HepG2 (cell line): ENCODE measurements around the gene CLASRP. TPM values are rescaled to one million over a fixed set of nuclear protein-coding genes. Genes with fewer than 3 reads are reported as not detected.

ENCODE experiments used
- ATAC-seq: fragments of 200-7000 bp; cut with Tn5 transposase; 3 replicates; pipeline ENCODE4 v1.9.1; 2020; ENCODE audit warnings: mild to moderate bottlenecking, moderate library complexity
- BruUV-seq: library from RNA; stranded (reverse); fragments of 400-500 nt; replicated peaks from 2 replicates; lab custom pipeline; 2021; lab: Mats Ljungman, UMichigan
- CTCF ChIA-PET: fragments of 300-600 bp; formaldehyde crosslinking; extraction: SDS; loops from one replicate; lab custom pipeline; 2021; ENCODE audit warnings: low total read pairs, inconsistent platforms, low intra/inter-chr PET ratio; lab: Yijun Ruan, JAX
- POLR2A ChIA-PET: fragments of 350-600 bp; sonication (Branson Sonifier 250); formaldehyde crosslinking; loops from one replicate; lab custom pipeline; 2020; ENCODE audit warnings: antibody characterized with exemption, inconsistent platforms; lab: Yijun Ruan, JAX
- DNase-seq: peaks from one replicate; pipeline ENCODE4 v3.0.0-alpha.2; 2015; ENCODE audit warnings: low spot score
- FAIRE-seq: peaks from 3 replicates; lab custom pipeline; 2011; peaks lifted over from hg19 to GRCh38; lab: Jason Lieb, UNC
- H2AFZ ChIP-seq: one replicate; pipeline ENCODE4 v1.6.1; 2011; ENCODE audit warnings: low read length, inconsistent platforms
- H3K27ac ChIP-seq: fragments of 300-600 bp; 3 replicates; pipeline ENCODE4 v1.8.0; 2011; ENCODE audit warnings: mixed run types, mild to moderate bottlenecking, mixed read lengths, low read length, inconsistent platforms; ENCODE audit not compliant: insufficient read depth; ENCODE audit errors: extremely low read length
- H3K27me3 ChIP-seq, 2 experiments: fragments of 200-600 bp in 1 of 2; 2 replicates in 1 of 2; 3 replicates in 1 of 2; pipeline versions ENCODE4 v1.6.0 to v1.8.0; 2011; ENCODE audit warnings: low read length in 2 of 2, mild to moderate bottlenecking in 2 of 2, moderate library complexity in 2 of 2, inconsistent platforms in 1 of 2; ENCODE audit not compliant: insufficient read depth in 2 of 2, control insufficient read depth in 1 of 2
- H3K36me3 ChIP-seq, 2 experiments: fragments of 200-600 bp in 1 of 2; replicated peaks in 1 of 2; 2 replicates in 1 of 2; 3 replicates in 1 of 2; pipeline versions ENCODE4 v1.5.1 to v1.8.0; 2011; ENCODE audit warnings: low read length in 2 of 2, inconsistent platforms in 1 of 2; ENCODE audit not compliant: insufficient read depth in 2 of 2, control insufficient read depth in 1 of 2
- H3K4me1 ChIP-seq: 2 replicates; pipeline ENCODE4 v1.5.1; 2012; ENCODE audit warnings: low read length, inconsistent platforms; ENCODE audit not compliant: insufficient read depth
- H3K4me2 ChIP-seq: 2 replicates; pipeline ENCODE4 v1.6.0; 2011; ENCODE audit warnings: low read depth, low read length, inconsistent platforms
- H3K4me3 ChIP-seq, 3 experiments: fragments of 200-600 bp in 1 of 3; sonication (generic), shearing (Covaris generic) in 1 of 3; replicated peaks in 1 of 3; 2 replicates each; pipeline ENCODE4 v1.5.1; 2011 to 2016; ENCODE audit warnings: low read length in 3 of 3, inconsistent platforms in 2 of 3, low read depth in 2 of 3, mild to moderate bottlenecking in 2 of 3, control low read depth in 1 of 3, mixed read lengths in 1 of 3; ENCODE audit not compliant: insufficient read depth in 1 of 3
- H3K79me2 ChIP-seq: one replicate; pipeline ENCODE4 v1.6.1; 2011; ENCODE audit warnings: low read length, inconsistent platforms; ENCODE audit not compliant: insufficient read depth
- H3K9ac ChIP-seq: 2 replicates; pipeline ENCODE4 v1.6.0; 2011; ENCODE audit warnings: mild to moderate bottlenecking, low read depth, low read length, inconsistent platforms; ENCODE audit not compliant: insufficient read depth
- H3K9me3 ChIP-seq: 2 replicates; pipeline ENCODE4 v1.5.1; 2012; ENCODE audit warnings: mild to moderate bottlenecking, low read length
- H4K20me1 ChIP-seq: 2 replicates; pipeline ENCODE4 v1.6.0; 2011; ENCODE audit warnings: inconsistent platforms, mild to moderate bottlenecking, low read length, moderate library complexity; ENCODE audit not compliant: insufficient read depth
- ADNP ChIP-seq: sonication (generic); formaldehyde crosslinking; IDR thresholded peaks from 2 replicates; pipeline ENCODE4 v1.4.0; 2020; ENCODE audit warnings: missing genetic modification reagents
- HDAC1 ChIP-seq: sonication (generic); formaldehyde crosslinking; IDR thresholded peaks from 2 replicates; pipeline ENCODE4 v1.5.1; 2020; ENCODE audit warnings: mild to moderate bottlenecking, missing genetic modification reagents
- JARID2 ChIP-seq: sonication (generic); formaldehyde crosslinking; IDR thresholded peaks from 2 replicates; pipeline ENCODE4 v1.8.1; 2023; ENCODE audit warnings: missing genetic modification reagents, inconsistent platforms; ENCODE audit not compliant: insufficient replicate concordance
- PHB2 ChIP-seq: fragments of 450-650 bp; IDR thresholded peaks from 2 replicates; pipeline ENCODE4 v1.6.1; 2018; ENCODE audit not compliant: partially characterized antibody
- RAD51 ChIP-seq: fragments of 450-650 bp; IDR thresholded peaks from 2 replicates; pipeline ENCODE4 v1.6.1; 2016; ENCODE audit warnings: borderline replicate concordance
- SRSF4 ChIP-seq: fragments of 200-400 bp; formaldehyde crosslinking; IDR thresholded peaks from one replicate; pipeline ENCODE4 v1.6.1; 2018; ENCODE audit warnings: mild to moderate bottlenecking, low read depth, low read length, moderate library complexity; ENCODE audit not compliant: poor library complexity, severe bottlenecking
- TAF1 ChIP-seq: sonication (generic); formaldehyde crosslinking; IDR thresholded peaks from 2 replicates; pipeline ENCODE4 v1.4.0; 2020; ENCODE audit warnings: missing genetic modification reagents
- ZNF180 ChIP-seq: sonication (generic); formaldehyde crosslinking; IDR thresholded peaks from 2 replicates; pipeline ENCODE4 v1.4.0; 2020; ENCODE audit warnings: low read depth, missing genetic modification reagents, borderline replicate concordance
- ZNF530 ChIP-seq: sonication (generic); formaldehyde crosslinking; IDR thresholded peaks from 2 replicates; pipeline ENCODE4 v1.5.0; 2020; ENCODE audit warnings: low read depth, mild to moderate bottlenecking, missing genetic modification reagents
- ZNF547 ChIP-seq: sonication (generic); formaldehyde crosslinking; IDR thresholded peaks from 2 replicates; pipeline ENCODE4 v1.5.1; 2020; ENCODE audit warnings: mild to moderate bottlenecking, missing genetic modification reagents
- ZNF569 ChIP-seq: sonication (generic); formaldehyde crosslinking; IDR thresholded peaks from 2 replicates; pipeline ENCODE4 v1.5.0; 2020; ENCODE audit warnings: mild to moderate bottlenecking, missing genetic modification reagents, moderate library complexity, borderline replicate concordance
- WGBS: methylation state at CpG from one replicate; pipeline ENCODE4 v1.1.6; 2017; ENCODE audit warnings: low lambda C conversion rate; 5-methylcytosine and 5-hydroxymethylcytosine counted together
- in situ Hi-C: cut with HindIII; loops from 2 replicates; pipeline ENCODE4 v1.10.0; 2017; ENCODE audit warnings: low pct_unique_long_range_greater_than_20kb; ENCODE audit not compliant: extremely low pct_ligation_motif_present
- intact Hi-C: fragments of 100-400 bp; cut with micrococcal nuclease; formaldehyde crosslinking; loops from one replicate; pipeline ENCODE4 v1.10.0; 2022; ENCODE audit not compliant: unreplicated experiment
- polyA plus RNA-seq, 8 experiments: library from polyadenylated mRNA; depleted of rRNA in 3 of 8; stranded (reverse) in 7 of 8; unstranded in 1 of 8; fragments of >200 nt; fragmentation: Illumina TruSeq in 4 of 8; extraction: Trizol in 4 of 8; gene quantifications; 2 replicates each; pipeline versions ENCODE4 v1.2.1 to v1.2.3, GENCODE V29; 2011 to 2016; ENCODE audit warnings: low read depth in 4 of 8, missing spikeins in 1 of 8, mixed read lengths in 1 of 8; ENCODE audit not compliant: insufficient read depth in 1 of 8
- total RNA-seq, 5 experiments: library from RNA; depleted of rRNA; stranded (reverse); fragments of >200 nt; fragmentation: Illumina TruSeq; extraction: Trizol; gene quantifications; 2 replicates each; pipeline ENCODE4 v1.2.3, GENCODE V29; 2016; ENCODE audit warnings: low read depth in 1 of 5
- TF ChIP-seq, protein P1 (sequence below): sonication (generic); formaldehyde crosslinking; IDR thresholded peaks from 2 replicates; pipeline ENCODE4 v1.5.0; 2020; ENCODE audit warnings: mild to moderate bottlenecking, missing genetic modification reagents
- TF ChIP-seq, protein P2 (sequence below): fragments of 450-650 bp; IDR thresholded peaks from 2 replicates; pipeline ENCODE4 v1.6.1; 2017
- TF ChIP-seq, protein P3 (sequence below): sonication (generic); formaldehyde crosslinking; IDR thresholded peaks from 2 replicates; pipeline ENCODE4 v1.4.0; 2020; ENCODE audit warnings: mild to moderate bottlenecking, missing genetic modification reagents
- TF ChIP-seq, protein P4 (sequence below): sonication (generic); formaldehyde crosslinking; IDR thresholded peaks from 2 replicates; pipeline ENCODE4 v1.8.0; 2023; ENCODE audit warnings: mild to moderate bottlenecking, missing genetic modification reagents
- TF ChIP-seq, protein P5 (sequence below): IDR thresholded peaks from 2 replicates; pipeline ENCODE4 v1.6.1; 2012; ENCODE audit warnings: inconsistent platforms

Gene CLASRP
- total and polyA plus RNA-seq, 2 of the 13 experiments (the other 11 are each of a cell fraction or from before 2014, with no cell fraction given): 32.0 to 51.4 TPM

DNA sequence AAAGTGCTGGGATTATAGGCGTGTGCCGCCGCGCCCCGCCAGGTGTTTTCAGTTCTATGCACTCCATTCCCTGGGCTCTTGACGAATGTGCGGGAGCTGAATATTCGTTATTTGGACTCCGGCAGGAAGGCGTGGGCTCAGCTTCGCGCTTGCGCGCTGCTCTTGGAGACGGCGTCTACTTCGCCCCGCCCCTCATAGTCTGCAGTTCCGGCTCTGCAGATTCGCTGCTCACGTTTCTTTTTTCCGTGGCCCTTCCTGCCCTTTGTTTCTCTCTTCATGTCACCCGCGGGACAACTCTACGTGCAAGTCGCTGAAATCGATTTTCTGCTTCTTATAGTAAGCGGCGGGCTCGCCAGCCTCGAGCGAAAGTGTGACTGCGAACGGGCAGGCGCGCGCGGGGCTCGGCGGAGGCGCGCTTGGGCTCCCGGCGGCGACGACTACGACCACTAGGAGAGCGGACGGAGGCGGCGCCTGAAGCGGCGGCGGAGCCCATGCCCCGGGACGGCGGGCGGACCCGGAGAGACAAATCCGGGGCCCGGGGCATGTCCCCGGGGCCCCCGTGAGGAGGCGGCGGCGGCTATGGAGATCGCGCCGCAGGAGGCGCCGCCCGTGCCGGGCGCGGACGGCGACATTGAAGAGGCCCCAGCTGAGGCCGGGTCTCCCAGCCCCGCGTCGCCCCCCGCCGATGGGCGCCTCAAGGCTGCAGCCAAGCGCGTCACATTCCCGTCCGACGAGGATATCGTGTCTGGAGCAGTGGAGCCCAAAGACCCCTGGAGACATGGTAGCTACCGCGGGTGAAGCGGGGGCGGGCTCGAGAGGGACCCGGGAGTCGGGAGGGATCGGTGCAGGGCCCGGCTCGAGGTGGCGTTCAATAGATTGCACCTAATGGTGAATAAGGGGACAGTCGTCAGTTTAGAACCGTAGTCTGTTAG lies 54.2 kb downstream of the CLASRP start, which contains the start of gene PPP1R37:
TSS of gene PPP1R37 (plus strand) at position 433 of the 932 bp plus-strand sequence. CDS start at position 580, 147 bp downstream.
- H2AFZ ChIP-seq: peak within 1 kb of the TSS; percentile 48
- H3K79me2 ChIP-seq: peaks cover 49% of the 10 kb centered on the region
- peaks cover 1 to 26% of the 10 kb centered on the region in 2 experiments; a peak in 3 of 5 replicates for H3K36me3 ChIP-seq
- H3K9ac ChIP-seq: peak within 1 kb of the TSS; percentile 95
- intact Hi-C loops (no loop called here), in situ Hi-C loops (no loop called here)
- peak within 1 kb of the TSS; percentile 97 for H3K4me2 ChIP-seq
- POLR2A ChIA-PET: interaction anchor here (0.5 to 2.0 kb wide), 12 partner anchors 10 to 210 kb away, joined by 3 to 30 read pairs (median 4); partner anchors contain the start of genes BLOC1S3, CLASRP, GEMIN7 and TRAPPC6A
- CTCF ChIA-PET: interaction anchor here (0.9 kb wide), 1 partner anchor 33 kb away, joined by 4 read pairs; no protein-coding TSS in a partner anchor
- peaks cover 48% of the 10 kb centered on the region for H3K4me1 ChIP-seq
- H4K20me1 ChIP-seq: no peaks in the 10 kb centered on the region; the same call in 1 of the 2 replicates
- peak; percentile 92 for DNase-seq
- H3K27ac ChIP-seq: peak within 1 kb of the TSS; percentile 98
- H3K4me3 ChIP-seq: peak within 1 kb of the TSS; percentile 93 to 100 (median 93)
- 2% methylated on average over 54 of the region's 103 CpGs for WGBS
- H3K9me3 ChIP-seq: no peaks in the 10 kb centered on the region
- H3K27me3 ChIP-seq: no peaks in the 10 kb centered on the region; a peak in 1 of 5 replicates
- peak; percentile 85 for ATAC-seq
- no TSS peak for BruUV-seq
- FAIRE-seq: peak; percentile 75
- no peak for TF ChIP-seq ZNF180 (CRISPR knock-in tag)
- TF ChIP-seq SRSF4: no peak
- peak; percentile 55; the same call in 1 of the 2 replicates for TF ChIP-seq TAF1 (CRISPR knock-in tag)
- TF ChIP-seq, protein P1, sequence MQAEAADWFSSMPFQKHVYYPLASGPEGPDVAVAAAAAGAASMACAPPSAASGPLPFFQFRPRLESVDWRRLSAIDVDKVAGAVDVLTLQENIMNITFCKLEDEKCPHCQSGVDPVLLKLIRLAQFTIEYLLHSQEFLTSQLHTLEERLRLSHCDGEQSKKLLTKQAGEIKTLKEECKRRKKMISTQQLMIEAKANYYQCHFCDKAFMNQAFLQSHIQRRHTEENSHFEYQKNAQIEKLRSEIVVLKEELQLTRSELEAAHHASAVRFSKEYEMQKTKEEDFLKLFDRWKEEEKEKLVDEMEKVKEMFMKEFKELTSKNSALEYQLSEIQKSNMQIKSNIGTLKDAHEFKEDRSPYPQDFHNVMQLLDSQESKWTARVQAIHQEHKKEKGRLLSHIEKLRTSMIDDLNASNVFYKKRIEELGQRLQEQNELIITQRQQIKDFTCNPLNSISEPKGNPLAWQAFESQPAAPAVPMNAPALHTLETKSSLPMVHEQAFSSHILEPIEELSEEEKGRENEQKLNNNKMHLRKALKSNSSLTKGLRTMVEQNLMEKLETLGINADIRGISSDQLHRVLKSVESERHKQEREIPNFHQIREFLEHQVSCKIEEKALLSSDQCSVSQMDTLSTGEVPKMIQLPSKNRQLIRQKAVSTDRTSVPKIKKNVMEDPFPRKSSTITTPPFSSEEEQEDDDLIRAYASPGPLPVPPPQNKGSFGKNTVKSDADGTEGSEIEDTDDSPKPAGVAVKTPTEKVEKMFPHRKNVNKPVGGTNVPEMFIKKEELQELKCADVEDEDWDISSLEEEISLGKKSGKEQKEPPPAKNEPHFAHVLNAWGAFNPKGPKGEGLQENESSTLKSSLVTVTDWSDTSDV: 0 out of 2 replicates have a peak, but pooled peaks have one; percentile 52
- no peak for TF ChIP-seq RAD51
- TF ChIP-seq ZNF530: no peak
- no peak for TF ChIP-seq JARID2 (CRISPR knock-in tag)
- TF ChIP-seq PHB2: no peak
- TF ChIP-seq, protein P2, sequence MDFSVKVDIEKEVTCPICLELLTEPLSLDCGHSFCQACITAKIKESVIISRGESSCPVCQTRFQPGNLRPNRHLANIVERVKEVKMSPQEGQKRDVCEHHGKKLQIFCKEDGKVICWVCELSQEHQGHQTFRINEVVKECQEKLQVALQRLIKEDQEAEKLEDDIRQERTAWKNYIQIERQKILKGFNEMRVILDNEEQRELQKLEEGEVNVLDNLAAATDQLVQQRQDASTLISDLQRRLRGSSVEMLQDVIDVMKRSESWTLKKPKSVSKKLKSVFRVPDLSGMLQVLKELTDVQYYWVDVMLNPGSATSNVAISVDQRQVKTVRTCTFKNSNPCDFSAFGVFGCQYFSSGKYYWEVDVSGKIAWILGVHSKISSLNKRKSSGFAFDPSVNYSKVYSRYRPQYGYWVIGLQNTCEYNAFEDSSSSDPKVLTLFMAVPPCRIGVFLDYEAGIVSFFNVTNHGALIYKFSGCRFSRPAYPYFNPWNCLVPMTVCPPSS: no peak
- no peak for TF ChIP-seq ZNF569 (CRISPR knock-in tag)
- TF ChIP-seq, protein P3, sequence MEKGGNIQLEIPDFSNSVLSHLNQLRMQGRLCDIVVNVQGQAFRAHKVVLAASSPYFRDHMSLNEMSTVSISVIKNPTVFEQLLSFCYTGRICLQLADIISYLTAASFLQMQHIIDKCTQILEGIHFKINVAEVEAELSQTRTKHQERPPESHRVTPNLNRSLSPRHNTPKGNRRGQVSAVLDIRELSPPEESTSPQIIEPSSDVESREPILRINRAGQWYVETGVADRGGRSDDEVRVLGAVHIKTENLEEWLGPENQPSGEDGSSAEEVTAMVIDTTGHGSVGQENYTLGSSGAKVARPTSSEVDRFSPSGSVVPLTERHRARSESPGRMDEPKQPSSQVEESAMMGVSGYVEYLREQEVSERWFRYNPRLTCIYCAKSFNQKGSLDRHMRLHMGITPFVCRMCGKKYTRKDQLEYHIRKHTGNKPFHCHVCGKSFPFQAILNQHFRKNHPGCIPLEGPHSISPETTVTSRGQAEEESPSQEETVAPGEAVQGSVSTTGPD: no peak
- 0 out of 2 replicates have a peak, but pooled peaks have one; percentile 6 for TF ChIP-seq ZNF547 (CRISPR knock-in tag)
- TF ChIP-seq ADNP (CRISPR knock-in tag): peak; percentile 77; the same call in 1 of the 2 replicates
- peak; percentile 91 for TF ChIP-seq HDAC1 (CRISPR knock-in tag)
- TF ChIP-seq, protein P4, sequence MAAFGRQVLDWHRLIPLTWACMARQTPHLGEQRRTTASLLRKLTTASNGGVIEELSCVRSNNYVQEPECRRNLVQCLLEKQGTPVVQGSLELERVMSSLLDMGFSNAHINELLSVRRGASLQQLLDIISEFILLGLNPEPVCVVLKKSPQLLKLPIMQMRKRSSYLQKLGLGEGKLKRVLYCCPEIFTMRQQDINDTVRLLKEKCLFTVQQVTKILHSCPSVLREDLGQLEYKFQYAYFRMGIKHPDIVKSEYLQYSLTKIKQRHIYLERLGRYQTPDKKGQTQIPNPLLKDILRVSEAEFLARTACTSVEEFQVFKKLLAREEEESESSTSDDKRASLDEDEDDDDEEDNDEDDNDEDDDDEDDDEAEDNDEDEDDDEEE (CRISPR knock-in tag): no peak
- TF ChIP-seq, protein P5, sequence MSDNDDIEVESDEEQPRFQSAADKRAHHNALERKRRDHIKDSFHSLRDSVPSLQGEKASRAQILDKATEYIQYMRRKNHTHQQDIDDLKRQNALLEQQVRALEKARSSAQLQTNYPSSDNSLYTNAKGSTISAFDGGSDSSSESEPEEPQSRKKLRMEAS: peak; percentile 70
